Parathyroid adenoma (tissue), 2 donors: ENCODE measurements around the gene HOXA3.

Experiments
- H2AFZ ChIP-seq: fragments of 300-600 bp; sonication (generic); one replicate; pipeline ENCODE4 v1.7.0; 2017; ENCODE audit warnings: antibody characterized with exemption, mild to moderate bottlenecking
- H3K27ac ChIP-seq: fragments of 300-600 bp; sonication (generic); one replicate; pipeline ENCODE4 v1.7.0; 2017
- H3K27me3 ChIP-seq: fragments of 300-600 bp; sonication (generic); one replicate; pipeline ENCODE4 v1.7.0; 2017; ENCODE audit warnings: low read length; ENCODE audit not compliant: control insufficient read depth, insufficient read depth
- H3K36me3 ChIP-seq: fragments of 300-600 bp; sonication (generic); one replicate; pipeline ENCODE4 v1.7.0; 2017; ENCODE audit warnings: low read length; ENCODE audit not compliant: control insufficient read depth, insufficient read depth
- H3K4me1 ChIP-seq: fragments of 300-600 bp; sonication (generic); one replicate; pipeline ENCODE4 v1.7.0; 2017; ENCODE audit warnings: control low read depth
- H3K4me2 ChIP-seq: fragments of 300-600 bp; sonication (generic); one replicate; pipeline ENCODE4 v1.7.0; 2017; ENCODE audit warnings: low read length
- H3K4me3 ChIP-seq: fragments of 300-600 bp; sonication (generic); one replicate; pipeline ENCODE4 v1.7.0; 2017; ENCODE audit warnings: low read depth, low read length
- H3K79me2 ChIP-seq: fragments of 300-600 bp; sonication (generic); one replicate; pipeline ENCODE4 v1.7.0; 2017; ENCODE audit warnings: control low read depth
- H3K9ac ChIP-seq: fragments of 300-600 bp; sonication (generic); one replicate; pipeline ENCODE4 v1.7.0; 2017; ENCODE audit warnings: mild to moderate bottlenecking
- H3K9me3 ChIP-seq: fragments of 300-600 bp; sonication (generic); one replicate; pipeline ENCODE4 v1.7.0; 2017; ENCODE audit warnings: low read length; ENCODE audit not compliant: control insufficient read depth
- CTCF ChIP-seq: fragments of 300-600 bp; sonication (generic); IDR thresholded peaks from one replicate; pipeline ENCODE4 v1.7.0; 2017; ENCODE audit warnings: antibody characterized with exemption, mild to moderate bottlenecking
- donor health status: primary hyperparathyroidism.

The HOXA3 gene

GRCh38 chr7:27110186-27111031, 42.0 kb downstream of the HOXA3 start:
- Histone ChIP-seq H3K4me2 (peak overlapping the region; percentile 86), H3K4me3 (peak overlapping the region; percentile 97), H3K9ac (no peak overlapping the region), H3K27ac (peak overlapping the region; percentile 24), H3K79me2 (no peaks in the 10 kb centered on the region), H2AFZ (no peak overlapping the region), H3K36me3 (no peaks in the 10 kb centered on the region), H3K9me3 (no peaks in the 10 kb centered on the region), H3K4me1 (no peaks in the 10 kb centered on the region), H3K27me3 (no peaks in the 10 kb centered on the region)
- TF ChIP-seq CTCF, result no peak

DNA sequence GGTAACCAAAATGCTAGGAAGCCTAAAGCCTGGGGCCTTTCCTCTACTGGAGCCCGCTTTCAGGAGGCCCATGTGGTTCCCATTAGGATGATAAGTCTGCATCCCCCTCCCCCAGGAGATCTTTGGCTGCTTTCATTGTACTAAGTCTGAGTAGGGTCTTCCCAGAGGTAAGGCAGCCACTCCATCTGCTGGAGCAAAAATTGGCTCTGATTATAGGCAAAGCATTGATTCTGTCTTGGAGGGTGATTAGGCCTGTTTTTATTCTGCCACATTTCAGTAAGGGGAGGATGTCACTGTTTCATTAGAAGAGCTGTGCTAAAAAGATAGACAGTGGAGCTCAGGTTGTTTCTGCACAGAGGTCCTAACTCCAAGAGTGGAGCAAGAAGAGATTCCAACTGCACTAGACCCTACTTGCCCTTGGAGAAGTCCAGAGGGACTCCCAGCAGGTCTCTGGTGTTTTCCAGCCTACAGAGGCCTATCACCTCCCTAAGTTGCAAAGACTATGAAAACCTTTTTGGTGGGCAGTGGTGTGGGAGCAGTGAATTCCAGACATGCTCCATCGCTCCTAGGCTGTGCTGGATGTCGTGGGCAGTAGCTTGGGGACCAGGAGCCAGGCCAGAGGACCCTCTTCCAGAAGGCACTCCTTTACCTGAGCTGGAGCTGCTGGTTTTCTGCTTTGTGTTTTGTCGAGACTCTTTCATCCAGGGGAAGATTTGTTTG, 42.8 kb downstream of the HOXA3 start:
- Histone ChIP-seq H3K9ac (no peak overlapping the region), H3K4me1 (no peaks in the 10 kb centered on the region), H3K27ac (peak overlapping the region; percentile 68)

GRCh38 chr7:27108390-27109127, 43.8 kb downstream of the HOXA3 start:
- H3K36me3 ChIP-seq, result no peaks in the 10 kb centered on the region
- no peaks in the 10 kb centered on the region for H3K4me1 ChIP-seq
- peak overlapping the region; percentile 97 for H3K4me3 ChIP-seq
- H3K27me3 ChIP-seq, result no peaks in the 10 kb centered on the region
- no peak for TF ChIP-seq CTCF
- peak overlapping the region; percentile 86 for H3K4me2 ChIP-seq
- no peak overlapping the region for H2AFZ ChIP-seq
- H3K9me3 ChIP-seq, result no peaks in the 10 kb centered on the region
- H3K9ac ChIP-seq, result no peak overlapping the region
- H3K27ac ChIP-seq, result peak overlapping the region; percentile 68
- no peaks in the 10 kb centered on the region for H3K79me2 ChIP-seq

More for the DNA sequence above, 42.8 kb downstream of the HOXA3 start:
- Histone ChIP-seq H2AFZ (no peak overlapping the region), H3K4me2 (peak overlapping the region; percentile 86), H3K4me3 (peak overlapping the region; percentile 97), H3K36me3 (no peaks in the 10 kb centered on the region), H3K9me3 (no peaks in the 10 kb centered on the region), H3K27me3 (no peaks in the 10 kb centered on the region), H3K79me2 (no peaks in the 10 kb centered on the region)
- TF ChIP-seq CTCF, result no peak

DNA sequence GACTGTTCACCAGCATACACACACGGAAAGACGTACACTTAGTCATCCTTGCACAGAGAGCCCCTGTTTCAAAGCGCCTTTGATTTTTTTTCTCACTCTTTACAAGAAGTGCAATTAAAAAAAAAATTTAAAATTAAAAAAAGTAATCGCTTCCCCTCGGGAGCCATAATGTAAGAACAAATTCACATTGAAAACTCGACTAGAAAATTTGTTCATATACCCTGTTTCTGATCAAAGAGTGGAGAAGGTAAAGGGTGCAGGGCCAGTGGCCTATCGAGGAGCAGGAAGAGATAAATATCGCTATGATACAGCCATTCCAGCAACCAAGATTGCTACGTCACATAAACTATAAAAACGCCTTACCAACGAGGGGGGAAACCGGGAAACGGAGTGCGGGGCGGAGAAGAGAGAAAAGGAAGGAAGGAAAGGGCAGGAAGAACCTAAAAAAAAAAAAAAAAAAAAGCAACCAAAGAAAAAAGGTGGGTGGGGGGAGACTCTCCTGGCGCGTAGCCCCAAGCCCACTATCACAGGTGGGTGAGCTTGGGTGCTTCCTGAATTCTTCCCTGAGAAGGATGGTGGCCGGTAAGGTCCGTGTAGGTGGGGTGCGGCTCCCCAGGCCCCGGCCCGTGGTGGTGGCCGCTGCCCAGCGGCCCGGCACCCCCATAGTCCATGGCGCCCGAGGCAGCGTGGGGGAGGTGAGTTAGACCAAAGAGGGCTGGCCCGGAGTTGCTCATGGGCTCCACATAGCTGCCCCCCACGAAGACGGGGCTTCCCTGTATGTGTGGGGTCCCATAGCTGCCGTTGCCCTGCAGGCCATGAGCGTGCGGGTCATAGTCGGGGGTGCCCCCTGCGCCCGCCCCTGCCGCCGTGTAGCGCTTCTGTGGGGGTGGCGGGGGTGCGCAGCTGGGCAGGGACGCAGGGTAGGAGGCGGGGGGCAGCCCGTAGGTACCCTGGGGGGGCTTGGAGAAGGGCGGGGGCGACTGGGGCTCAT, 44.7 kb downstream of the HOXA3 start:
- no peaks in the 10 kb centered on the region for H3K36me3 ChIP-seq
- H3K79me2 ChIP-seq, result no peaks in the 10 kb centered on the region
- TF ChIP-seq CTCF, result no peak
- H3K27me3 ChIP-seq, result no peaks in the 10 kb centered on the region
- H3K4me1 ChIP-seq, result no peaks in the 10 kb centered on the region
- peak overlapping the region; percentile 86 for H3K4me2 ChIP-seq
- no peaks in the 10 kb centered on the region for H3K9me3 ChIP-seq
- peak overlapping the region; percentile 97 for H3K4me3 ChIP-seq
- H2AFZ ChIP-seq, result no peak overlapping the region
- H3K9ac ChIP-seq, result no peak overlapping the region
- peak overlapping the region; percentile 68 for H3K27ac ChIP-seq
